COLO668 (cell line): Measurements from ENCODE around the gene CSPG4.
"Not testable (repeated sequence)": the region's sequence is repeated elsewhere in the genome, so short reads cannot be mapped to it uniquely, and the experiment has no call there.

Experiments used
- DNase-seq: peaks from one replicate; lab custom pipeline; 2025; ENCODE audit not compliant: unreplicated experiment; lab: John Stamatoyannopoulos, UW

Gene CSPG4

DNA sequence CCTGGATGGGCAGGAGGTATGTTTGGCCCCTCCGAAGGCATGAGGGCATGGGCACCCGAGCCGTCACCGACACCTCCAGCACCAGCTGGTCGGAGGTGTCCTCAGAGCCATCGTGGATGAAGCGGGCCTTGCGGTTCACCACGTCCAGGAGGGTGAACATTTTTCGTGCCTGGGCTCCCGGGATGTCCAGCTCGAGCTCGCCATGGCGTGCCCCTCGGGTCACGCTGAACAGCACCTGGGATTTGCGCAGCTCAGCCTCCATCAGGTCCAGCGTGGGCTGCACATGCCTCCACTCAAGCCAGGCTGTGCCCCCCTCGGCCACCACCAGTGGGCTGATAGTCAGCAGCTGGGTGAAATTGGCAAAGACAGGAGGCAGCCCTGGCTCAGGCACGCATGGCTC is 23.2 kb downstream of the CSPG4 start:
- not testable (repeated sequence) for DNase-seq

DNA sequence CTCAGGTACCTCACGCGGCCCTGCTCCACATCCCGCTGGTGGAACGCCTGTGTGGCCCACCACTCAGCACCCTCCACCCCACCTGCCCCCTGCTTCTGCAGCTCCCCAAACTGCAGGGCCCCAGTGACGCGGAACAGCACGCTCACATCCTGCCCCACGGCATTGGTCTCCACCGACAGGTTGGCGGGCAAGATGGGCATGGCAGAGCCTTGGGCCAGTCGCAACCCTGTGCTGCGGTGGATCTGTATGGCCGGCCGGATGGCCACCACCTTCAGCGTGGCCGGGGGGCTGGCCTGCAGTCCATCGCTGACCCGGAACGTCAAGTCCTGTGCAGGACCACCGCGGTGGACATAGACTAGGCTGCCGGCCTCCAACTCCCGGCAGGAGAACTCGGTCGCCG is 23.8 kb downstream of the CSPG4 start:
- no peak for DNase-seq

DNA sequence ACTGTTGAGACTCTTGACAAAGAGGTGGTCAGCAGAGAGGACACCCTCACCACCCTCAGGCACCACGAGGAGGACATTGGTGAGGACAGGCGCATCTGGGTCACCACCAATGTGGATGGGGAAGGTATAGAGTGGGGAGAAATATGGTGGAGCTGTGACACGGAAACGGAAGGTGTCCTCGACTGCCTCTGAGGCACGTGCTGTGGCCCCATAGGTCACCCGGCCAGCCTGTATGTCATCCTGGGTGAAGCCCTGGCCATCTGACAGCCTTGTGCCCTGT is 24.4 kb downstream of the CSPG4 start:
- DNase-seq = no peak

DNA sequence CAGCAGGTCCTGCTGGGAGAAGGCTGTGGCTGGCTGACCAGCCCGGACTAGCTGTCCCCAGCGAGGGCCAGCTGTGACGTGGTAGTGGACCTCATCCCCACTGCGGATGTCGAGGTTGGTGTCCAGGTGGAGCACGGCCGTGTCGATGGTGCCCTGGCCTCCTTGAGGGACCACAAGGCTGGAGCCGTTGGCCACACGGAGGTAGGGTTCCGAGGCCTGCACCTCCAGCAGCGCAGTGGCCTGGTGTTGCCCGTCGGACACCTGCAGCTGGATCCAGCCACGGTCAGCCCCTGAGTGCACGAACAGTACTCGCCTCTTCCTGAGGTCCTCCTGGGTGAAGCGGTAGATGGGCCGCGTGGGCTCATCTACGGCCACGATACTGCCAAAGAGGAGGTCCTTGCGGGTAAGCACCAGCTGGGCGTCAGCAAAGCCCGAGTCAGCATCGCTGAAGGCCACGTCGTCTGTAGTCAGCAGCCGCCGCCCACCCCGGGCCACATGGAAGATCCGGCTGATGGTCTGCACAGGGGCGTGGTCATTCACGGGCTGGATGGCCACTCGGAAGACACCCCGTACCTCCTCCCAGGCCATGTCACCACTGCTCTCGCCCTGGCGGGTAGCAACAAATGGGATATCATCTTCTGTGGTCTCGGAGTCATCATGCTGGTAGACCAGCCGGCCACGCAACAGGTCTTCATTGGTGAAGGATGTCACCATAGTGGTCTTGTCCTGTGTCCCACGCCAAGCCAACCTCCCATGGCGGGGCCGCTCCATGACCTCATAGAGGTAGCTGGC is 25.0 kb downstream of the CSPG4 start:
- DNase-seq = no peak

DNA sequence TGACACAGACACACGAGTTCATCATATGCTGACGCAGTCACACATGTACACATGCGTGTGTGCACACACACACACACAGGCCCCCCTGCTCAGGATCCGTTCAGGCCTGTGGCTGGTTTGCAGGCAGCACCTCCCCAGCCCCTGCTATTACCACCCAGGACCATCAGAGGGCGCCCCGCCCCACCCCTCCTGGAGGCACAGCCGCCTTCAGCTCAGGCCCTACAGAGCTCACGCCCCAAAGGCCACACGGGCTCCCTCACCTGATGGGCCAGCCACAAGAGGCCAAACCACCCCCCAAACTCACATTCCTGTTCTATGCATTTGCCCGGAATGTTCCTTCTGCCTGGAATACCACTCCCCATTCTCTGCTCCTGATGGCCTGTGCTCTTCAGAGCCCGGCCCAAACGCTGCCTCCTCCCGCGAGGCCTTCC is 26.4 kb downstream of the CSPG4 start:
- DNase-seq = peak; percentile 62

DNA sequence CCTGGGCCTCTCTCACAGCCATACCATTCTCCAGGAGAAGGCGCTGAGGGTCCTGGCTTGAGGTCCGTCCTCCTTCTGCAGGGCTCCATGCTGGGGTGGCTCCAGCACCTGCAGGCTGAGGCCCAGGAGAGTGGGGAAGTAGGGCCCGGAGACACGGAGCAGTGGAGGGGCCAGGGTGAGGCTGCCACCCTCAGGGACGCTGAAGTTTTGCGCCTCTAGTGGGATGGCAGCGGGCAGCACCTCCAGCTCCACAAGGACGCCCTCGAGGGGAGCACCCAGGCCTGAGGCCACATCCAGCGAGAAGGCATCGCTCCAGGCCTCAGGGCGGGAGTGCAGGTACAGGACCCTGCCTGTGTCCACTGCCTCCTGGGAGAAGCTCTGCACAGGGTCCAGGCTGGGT is 27.5 kb downstream of the CSPG4 start:
- no peak for DNase-seq

DNA sequence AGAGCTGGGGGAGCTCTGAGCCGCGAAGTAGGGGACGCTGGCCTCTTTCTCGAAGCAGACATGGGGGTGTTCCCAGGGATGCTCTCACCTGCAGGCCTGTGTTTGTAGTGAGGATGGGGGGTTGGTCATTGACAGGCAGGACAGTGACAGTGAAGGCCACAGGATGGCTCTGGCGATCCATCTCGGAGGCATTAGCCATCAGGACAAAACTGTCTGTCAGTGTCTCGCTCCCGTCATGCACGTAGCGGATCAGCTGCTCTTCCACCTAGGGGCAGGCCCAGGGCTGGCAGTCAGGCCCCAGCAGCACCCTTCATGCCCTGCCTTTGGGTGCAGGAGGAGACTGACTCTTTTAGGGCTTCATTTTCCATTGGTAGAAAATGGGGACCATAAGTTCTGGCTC is 28.0 kb downstream of the CSPG4 start:
- DNase-seq = no peak

DNA sequence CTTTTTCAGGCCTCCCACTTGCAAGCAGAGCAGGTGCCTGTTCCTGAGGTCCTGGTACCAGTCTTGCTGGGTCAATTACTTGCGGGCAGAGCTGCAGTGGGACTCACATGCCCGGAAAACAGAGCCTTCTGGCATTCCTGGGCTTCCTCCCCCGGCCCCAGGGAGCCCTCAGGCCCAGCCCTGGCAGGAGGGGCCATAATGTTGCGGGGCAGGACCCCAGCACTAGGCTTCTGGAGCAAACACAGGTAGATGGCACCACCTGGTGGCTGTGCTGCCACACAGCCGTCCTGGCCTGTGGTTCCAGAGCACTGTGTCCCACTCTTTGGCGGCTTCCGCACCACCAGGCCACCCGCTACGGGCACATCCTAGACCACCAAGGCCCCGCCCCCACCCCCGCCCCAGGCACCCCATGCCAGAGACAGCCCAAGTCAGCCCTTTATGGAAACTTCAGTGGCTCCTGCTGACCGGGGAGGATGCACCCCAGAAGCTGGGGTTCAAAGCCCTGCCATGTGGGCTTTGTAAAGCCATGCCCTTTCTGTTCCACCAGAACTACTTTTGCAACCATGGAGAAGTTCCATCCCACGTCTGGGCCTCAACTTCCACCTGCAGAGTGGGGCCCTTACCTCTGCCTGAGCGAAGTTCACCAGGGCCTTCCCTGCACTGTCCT is 28.9 kb downstream of the CSPG4 start:
- DNase-seq = peak; percentile 61

DNA sequence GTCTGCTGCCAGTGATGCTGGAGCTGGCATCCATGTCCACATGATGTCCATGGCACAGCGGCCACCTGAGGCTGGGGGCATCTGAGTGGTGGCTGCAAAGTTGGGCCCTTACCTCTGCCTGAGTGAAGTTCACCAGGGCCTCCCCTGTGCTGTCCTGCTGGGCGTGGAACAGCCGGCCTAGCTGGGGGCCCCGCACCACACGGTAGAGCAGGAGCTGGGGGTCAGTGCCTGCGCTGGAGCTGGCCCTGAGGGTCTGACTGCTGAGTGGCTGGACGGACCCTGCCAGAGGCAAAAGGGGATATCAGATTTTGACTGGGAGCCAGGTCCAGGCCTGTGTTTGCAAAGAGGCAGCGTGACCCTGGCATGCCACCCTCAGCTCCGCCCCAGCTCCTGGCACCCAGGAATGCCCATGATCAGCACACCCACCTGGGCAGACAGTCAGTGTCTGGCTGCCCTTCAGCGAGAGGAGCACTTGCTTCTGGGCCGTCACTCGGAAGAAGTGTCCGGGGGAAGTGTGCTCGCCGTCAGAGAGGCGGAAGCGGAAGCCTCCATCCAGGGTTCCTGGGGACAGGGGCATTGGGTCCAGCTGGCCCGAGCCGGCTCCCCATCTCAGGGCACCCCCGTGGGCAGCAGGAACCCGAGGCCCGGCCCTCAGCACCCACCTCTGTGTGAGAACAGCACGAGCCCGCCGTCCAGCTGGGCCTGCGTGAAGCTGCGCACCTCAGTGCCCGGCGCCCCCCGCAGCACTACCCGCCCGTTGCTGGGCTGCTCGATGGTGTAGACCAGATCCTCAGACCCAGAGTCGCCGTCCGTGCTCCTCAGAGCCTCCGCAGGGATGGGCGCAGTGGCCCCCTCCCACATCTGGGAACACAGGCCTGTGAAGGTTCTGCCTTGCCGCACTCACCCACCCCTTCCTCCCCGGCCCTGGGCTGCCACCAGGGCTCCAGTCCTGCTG is 30.2 kb downstream of the CSPG4 start:
- DNase-seq = no peak

DNA sequence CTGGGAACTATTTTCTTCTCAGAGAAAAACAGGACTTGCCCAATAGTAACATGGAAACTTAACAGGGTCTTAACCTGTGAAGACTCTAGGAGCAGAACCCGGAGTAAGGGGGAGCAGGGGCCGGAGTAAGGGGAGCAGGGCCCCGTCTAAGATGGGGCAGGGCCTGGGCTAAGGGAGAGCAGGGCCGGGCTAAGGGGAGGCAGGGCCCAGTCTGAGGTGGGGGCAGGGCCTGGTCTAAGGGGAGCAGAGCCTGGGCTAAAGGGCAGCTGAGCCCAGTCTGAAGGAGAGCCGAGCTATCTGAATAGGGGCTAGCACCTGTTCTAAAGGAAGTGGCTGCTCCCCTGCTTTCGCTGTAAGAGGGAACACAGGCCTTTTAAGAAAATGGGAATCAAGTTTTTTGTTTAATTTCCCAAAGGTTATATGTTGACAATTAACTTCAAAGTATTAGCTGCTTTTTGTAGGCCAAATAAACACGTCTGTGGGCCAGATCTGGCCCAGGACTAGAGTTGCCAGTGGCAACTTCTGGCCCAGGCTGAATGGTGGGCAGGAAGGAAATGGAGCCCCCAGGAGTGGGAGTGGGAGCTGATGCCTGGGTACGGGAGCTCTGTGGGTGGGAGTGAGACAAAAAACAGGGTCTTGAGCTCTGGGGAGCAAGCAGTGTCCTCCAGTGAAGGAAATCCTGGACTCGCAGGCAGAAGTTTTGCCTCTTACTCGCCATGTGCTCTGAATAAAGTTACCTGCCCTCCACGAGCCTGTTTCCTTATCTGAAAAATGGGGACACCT is 32.5 kb downstream of the CSPG4 start:
- DNase-seq = no peak

DNA sequence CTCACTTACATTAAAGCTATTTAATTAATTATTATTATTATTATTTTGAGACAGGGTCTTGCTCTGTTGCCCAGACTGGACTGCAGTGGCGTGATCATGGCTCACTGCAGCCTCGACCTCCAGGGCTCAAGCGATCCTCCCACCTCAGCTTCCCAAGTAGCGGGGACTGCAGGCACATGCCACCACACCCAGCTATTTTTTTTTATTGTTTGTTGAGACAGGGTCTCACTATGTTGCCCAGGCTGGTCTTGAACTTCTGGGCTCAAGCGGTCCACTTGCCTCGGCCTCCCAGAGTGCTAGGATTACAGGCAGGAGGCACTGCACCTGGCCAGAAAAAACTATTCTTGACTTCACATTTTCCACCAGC is 34.3 kb downstream of the CSPG4 start:
- not testable (repeated sequence) for DNase-seq

DNA sequence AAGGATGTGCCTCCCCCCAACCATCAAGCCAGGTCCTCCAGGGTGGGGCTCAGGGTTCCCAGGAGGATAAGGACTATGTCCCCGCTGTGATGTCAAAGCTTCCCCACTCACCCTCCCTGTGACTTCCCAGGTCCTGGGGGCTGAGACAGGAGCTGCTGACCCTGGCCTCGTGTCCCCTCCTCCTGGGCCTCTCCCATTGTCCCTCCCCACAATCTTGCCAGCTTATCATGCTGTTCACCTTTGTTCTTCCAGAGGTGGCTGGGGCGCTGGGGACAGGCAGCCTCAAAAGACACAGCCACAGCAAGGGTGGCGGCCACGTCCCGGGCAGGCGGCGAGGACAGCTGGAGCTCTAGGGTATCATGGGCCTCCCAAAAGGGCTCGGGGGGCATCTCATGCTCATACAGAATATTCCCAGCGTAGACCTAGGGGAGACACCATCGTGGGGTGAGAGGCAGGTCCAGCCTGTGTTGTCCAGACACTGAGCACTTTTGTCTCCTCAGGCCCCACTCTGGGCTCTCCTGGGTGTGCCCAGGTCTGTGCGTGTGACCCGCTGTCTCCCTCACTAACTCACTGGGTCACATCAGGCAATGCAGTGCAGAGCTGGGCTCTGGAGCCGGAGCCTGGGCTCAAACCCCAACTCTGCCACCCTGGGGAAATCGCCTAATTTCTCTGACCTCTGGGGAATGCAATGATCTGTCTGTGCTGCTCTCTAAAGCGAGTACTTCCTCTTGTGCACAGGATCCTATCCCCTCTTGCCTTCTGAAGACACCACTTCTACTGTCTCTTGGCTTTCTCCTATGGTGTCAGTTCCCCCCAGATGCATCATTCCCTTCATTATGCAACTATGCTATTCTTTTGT is 35.0 kb downstream of the CSPG4 start:
- no peak for DNase-seq

DNA sequence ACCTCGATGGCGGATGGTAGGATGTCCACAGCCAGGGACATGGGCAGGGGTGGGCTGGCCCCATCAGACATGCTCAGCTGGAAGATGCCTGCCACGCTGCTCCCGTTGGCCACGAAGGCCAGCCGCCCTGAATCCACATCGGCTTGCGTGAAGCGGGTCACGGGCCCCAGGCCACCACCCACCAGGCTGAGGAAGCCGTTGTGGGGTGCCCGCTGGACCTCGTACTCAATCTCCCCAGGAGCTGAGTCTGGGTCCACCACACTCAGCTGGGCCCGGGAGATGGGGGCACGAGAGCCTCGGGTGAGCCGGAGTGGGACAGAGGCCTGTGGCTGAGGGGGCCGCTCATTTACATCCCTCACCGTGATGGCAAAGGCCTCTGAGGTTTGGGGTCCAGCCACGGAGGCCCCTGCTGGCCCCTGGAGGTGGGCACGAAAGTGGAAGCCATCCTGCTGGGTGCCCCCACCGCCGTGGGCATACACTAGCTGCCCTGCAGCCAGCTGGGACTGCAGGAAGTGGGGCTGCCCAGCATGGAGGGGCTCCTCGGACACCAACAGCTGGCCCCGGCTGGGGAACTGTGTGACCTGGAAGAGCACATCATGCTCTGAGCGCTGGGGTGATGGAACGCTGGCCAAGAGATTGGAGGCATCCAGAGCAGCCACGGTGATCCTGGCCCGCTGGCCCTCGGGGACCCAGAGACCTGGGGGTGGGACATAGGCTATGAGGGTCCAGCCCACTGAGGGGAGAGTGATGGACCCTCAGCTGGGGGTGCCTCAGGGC is 35.8 kb downstream of the CSPG4 start:
- DNase-seq = no peak

DNA sequence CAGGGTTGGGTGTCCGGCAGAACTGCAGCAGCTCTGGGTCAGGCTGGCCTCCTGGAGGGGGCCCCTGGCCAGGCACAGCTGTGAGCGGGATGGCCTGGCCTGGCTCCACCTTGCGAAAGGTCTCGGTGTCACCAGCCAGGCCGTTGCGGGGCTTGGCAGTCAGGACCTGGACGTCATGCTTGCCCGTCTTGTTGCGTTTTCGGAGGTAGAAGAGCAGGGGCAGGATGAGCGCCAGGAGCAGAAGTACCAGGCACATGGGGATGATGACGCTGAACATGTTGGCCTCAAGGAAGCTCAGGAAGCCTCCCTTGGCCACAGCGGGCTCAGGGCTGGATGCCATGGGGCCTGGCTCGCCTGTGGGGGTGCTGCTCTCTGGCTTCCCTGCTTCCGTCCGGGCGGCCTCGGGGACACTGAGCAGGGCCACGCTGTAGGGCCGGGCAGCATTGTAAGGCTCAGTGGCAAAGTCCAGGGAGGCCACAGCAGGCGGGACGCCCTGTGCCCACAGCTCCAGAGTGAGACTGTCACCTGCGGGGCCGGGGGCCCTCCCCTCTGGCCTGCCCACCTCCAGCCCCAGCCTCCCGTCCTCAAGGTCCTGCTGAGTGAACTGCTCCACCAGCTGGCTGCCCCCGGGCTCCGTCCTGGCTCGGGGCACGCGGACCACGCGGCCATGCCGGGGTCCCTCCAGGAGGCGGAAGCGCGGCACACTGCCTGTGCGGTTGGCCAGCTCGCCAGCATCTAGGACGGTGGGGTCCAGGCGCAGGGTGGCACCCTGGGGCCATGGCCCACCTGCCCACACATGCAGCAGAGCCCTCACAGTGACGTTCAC is 36.9 kb downstream of the CSPG4 start:
- no peak for DNase-seq

DNA sequence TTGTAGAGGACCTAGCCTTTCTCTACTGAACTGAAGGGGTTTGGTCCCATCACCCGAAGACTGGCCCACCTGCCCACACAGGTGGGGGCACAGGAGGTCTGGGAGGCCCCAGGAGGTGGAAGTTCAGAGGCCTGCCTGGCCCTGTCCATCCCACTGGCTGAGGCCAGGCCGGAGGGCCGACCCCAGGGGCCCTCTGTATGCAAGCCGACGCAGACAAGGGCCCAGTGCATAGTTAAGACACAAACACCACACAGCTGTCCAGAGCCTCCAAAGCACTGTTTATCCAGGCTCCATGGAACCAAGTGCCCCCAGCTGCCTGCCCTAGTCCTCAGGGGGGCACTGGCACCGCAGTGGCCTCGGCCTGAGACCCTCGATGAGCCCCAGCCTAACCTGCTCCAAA is 38.3 kb downstream of the CSPG4 start:
- DNase-seq = no peak

DNA sequence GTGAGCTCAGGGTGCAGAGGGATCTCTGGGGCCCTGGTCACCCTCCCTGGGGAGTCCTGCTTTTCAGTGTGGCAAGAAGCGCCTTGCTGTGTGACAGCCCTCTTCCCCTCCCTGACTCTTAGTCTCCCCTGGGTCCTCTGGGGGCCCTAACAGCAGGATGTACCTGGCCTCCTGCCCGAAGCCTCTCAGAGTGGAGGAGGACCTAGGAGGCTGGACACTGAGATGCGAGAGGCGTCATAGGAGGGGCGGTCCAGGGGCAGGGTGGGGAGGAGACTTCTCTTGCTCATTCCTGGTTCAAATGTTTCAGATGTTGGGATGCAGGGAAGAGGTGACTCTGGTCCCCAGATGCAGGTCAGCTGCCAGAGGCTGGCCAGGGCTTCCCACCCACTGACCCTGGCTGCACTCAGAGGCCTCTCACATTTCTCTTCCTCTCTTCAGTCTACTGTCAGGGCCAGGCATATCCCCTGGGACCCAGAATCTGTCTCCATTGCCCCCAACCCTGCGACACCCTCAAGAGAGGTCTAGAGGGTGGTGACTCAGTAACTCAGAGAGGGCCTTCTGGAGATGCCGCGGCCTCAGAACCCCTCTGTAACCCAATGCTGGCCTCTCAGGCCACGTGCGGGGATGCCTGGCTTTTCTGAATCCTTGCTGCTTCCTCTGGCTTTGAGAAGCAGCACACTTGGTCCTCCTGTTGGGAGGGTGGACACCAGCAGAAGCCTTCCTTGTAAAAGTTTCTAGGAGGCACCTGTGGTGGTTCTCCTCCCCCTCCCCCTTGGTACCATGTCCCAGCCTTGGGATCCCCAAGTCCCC is 39.0 kb downstream of the CSPG4 start:
- no peak for DNase-seq

DNA sequence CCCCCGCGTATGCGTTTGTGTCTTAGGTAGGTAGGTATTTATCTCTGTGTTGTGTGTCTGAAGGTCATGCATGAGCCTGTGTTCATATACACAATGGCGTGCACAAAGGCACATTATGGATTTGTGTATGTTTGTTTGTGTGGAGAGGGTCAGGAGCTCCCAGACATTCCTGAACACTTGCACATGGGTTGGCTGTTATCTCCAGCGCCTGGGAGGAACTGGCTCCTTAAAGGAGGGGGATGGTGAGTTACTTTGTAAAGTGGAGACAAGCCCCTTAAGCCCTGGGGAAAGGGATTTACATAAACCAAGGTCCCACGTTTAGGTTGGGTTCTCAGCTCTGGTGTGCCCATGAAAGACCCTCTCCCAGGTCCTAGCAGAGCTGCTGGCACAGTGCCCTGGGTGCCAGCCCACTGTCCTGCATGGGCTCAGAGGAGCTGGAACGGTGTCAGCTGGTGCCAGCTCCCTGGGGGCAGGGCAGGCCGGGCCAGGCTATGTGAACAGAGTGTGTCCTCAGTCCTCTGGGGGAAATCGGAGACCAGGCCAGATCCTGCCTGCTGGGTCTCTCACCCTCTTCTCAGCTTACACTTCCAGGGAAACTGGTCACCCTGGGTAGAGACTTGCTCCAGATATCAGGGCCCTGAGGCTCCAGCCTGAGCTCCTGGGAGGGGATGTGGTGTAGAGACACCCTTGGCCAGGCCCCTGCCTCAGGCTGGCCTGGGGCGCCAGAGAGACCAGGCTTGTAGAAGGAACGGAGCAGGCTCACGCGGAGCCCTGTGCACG is 39.8 kb downstream of the CSPG4 start:
- no peak for DNase-seq
